Measurements from ENCODE around the gene GALNT2.

Gene GALNT2

GRCh38 chr1:230147253-230148125, 80.5 kb downstream of the GALNT2 start:
- no peak overlapping the region for H3K27ac ChIP-seq
- no peak for TF ChIP-seq CTCF (IDR thresholded peaks at IDR 0.05; ENCODE audit: low read depth, low read length, missing control alignments)
- H3K36me3 ChIP-seq (replicated peaks), result no peaks in the 10 kb centered on the region
- in situ Hi-C loops (cut with HindIII; ENCODE audit: low pct_ligation_motif_present, low sequenced_read_pairs), result no loop called here
- H3K27me3 ChIP-seq (replicated peaks), result no peaks in the 10 kb centered on the region
- no peak for DNase-seq
- H3K4me3 ChIP-seq (ENCODE audit: low read depth, low read length), result no peak overlapping the region

GRCh38 chr1:230148126-230148652, 81.2 kb downstream of the GALNT2 start:
- H3K27ac ChIP-seq, result no peak overlapping the region
- H3K36me3 ChIP-seq (replicated peaks), result no peaks in the 10 kb centered on the region
- no peak overlapping the region for H3K4me3 ChIP-seq (ENCODE audit: low read depth, low read length)
- no peak for TF ChIP-seq CTCF (IDR thresholded peaks at IDR 0.05; ENCODE audit: low read depth, low read length, missing control alignments)
- in situ Hi-C loops (cut with HindIII; ENCODE audit: low pct_ligation_motif_present, low sequenced_read_pairs), result no loop called here
- DNase-seq, result no peak
- H3K27me3 ChIP-seq (replicated peaks), result no peaks in the 10 kb centered on the region

- H3K4me3 ChIP-seq (ENCODE audit: low read depth, low read length), result no peak overlapping the region
- no peaks in the 10 kb centered on the region for H3K27me3 ChIP-seq (replicated peaks)
- in situ Hi-C loops (cut with HindIII; ENCODE audit: low pct_ligation_motif_present, low sequenced_read_pairs), result no loop called here
- no peak overlapping the region for H3K27ac ChIP-seq
- no peak for DNase-seq
- TF ChIP-seq CTCF (IDR thresholded peaks at IDR 0.05; ENCODE audit: low read depth, low read length, missing control alignments), result no peak
- no peaks in the 10 kb centered on the region for H3K36me3 ChIP-seq (replicated peaks)
Observed at GRCh38 chr1:230148768-230149469, 81.9 kb downstream of the GALNT2 start.

DNA sequence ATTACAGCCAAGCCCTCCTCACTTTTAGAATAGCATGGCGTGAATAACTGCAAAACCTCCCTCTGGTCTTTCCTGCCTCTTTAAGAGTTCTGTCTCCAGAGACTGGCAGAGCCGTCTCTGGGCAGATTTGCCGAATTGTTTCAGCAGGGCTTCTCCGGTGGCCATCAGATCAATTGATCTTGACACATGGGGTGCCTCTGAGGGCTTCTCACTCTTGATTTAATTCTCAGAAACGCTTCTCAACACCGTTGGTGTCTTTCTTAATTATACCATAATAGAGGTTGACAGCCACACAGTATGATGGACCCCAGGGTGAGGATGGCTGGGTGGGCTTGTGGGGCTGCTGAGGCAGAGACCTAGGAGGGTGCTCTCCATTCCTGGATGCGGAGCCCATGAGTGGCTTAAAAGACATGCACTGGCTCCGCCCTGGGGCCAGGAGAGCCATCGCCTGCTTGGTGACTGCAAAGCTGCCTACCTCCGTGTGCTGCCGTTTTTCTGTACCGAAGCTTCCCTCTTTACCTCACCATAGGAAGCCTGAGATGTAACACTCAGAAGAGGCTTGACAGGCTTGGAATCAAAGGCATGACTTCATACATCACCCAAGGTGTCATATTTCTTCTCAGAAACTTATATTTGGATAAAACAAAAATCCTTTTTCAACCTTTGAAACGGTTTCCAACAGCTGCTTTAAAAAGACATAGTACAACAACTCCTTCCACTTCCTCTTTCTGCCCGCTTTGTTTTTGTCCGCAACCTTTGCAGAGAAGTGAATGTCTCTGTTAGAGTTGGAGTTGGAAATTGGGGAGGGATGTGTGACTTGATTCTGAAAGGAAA, 82.9 kb downstream of the GALNT2 start:
- no peaks in the 10 kb centered on the region for H3K27me3 ChIP-seq (replicated peaks)
- in situ Hi-C loops (cut with HindIII; ENCODE audit: low pct_ligation_motif_present, low sequenced_read_pairs), result no loop called here
- no peak overlapping the region for H3K27ac ChIP-seq
- H3K36me3 ChIP-seq (replicated peaks), result no peaks in the 10 kb centered on the region
- H3K4me3 ChIP-seq (ENCODE audit: low read depth, low read length), result no peak overlapping the region
- TF ChIP-seq CTCF (IDR thresholded peaks at IDR 0.05; ENCODE audit: low read depth, low read length, missing control alignments), result no peak
- DNase-seq, result no peak

- H3K27me3 ChIP-seq (replicated peaks), result no peaks in the 10 kb centered on the region
- H3K4me3 ChIP-seq (ENCODE audit: low read depth, low read length), result no peak overlapping the region
- DNase-seq, result no peak
- in situ Hi-C loops (cut with HindIII; ENCODE audit: low pct_ligation_motif_present, low sequenced_read_pairs), result no loop called here
- H3K36me3 ChIP-seq (replicated peaks), result no peaks in the 10 kb centered on the region
- TF ChIP-seq CTCF (IDR thresholded peaks at IDR 0.05; ENCODE audit: low read depth, low read length, missing control alignments), result no peak
- H3K27ac ChIP-seq, result no peak overlapping the region
Observed at GRCh38 chr1:230150615-230151014, 83.6 kb downstream of the GALNT2 start.
